ENCODE measurements around the gene STARD9.

DNA sequence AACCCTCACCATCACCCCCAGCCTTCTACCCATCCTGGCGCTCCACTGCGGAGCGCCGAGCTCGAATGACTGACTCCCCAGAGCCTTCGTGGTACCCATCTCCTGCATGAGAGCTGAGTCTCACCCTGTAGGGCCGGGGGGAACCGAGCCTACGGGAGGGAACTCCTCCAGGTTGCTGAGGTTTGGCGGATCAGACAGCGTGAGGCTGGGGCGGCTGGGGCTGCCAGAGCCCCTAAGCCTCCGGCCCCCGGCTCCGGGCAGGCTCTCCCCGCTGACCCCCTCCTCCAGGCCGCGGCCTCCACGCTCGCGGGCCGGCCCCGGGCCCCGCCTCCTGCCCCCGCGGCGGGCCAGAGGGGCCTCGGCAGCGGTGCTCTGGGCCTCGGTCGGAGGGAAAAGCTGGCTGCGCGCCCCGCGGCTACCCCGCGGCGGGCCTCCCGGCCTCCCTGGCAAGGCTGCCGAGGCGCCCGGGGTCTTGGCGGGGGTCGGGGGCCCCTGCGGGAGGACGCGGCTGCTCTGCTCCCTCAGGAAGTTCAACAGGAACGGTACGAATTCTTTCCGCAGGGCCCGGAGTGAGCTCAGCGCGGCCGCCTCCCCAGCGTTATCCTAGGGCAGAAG is 160.9 kb downstream of the STARD9 start:
- TF ChIP-seq, protein P1, sequence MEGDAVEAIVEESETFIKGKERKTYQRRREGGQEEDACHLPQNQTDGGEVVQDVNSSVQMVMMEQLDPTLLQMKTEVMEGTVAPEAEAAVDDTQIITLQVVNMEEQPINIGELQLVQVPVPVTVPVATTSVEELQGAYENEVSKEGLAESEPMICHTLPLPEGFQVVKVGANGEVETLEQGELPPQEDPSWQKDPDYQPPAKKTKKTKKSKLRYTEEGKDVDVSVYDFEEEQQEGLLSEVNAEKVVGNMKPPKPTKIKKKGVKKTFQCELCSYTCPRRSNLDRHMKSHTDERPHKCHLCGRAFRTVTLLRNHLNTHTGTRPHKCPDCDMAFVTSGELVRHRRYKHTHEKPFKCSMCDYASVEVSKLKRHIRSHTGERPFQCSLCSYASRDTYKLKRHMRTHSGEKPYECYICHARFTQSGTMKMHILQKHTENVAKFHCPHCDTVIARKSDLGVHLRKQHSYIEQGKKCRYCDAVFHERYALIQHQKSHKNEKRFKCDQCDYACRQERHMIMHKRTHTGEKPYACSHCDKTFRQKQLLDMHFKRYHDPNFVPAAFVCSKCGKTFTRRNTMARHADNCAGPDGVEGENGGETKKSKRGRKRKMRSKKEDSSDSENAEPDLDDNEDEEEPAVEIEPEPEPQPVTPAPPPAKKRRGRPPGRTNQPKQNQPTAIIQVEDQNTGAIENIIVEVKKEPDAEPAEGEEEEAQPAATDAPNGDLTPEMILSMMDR (IDR thresholded peaks at IDR 0.05; ENCODE audit: insufficient read depth, low read depth, low read length): no peak
- TF ChIP-seq EZH2 (IDR thresholded peaks at IDR 0.05; ENCODE audit: insufficient read depth, low read length): no peak
